OCI-LY1 (cell line): ENCODE results near the gene ST6GALNAC2.

Source experiments
- H2AFZ ChIP-seq: fragments of 200-600 bp; sonication (generic), shearing (Covaris generic); 2 replicates; pipeline ENCODE4 v1.6.0; 2014; ENCODE audit warnings: antibody characterized with exemption, mild to moderate bottlenecking, low read length
- H3F3A ChIP-seq: fragments of 200-600 bp; sonication (generic), shearing (Covaris generic); 2 replicates; pipeline ENCODE4 v1.6.0; 2014; ENCODE audit warnings: mild to moderate bottlenecking, antibody characterized with exemption, low read length, moderate library complexity; ENCODE audit not compliant: insufficient read depth
- H3K27ac ChIP-seq: fragments of 200-600 bp; sonication (generic); 2 replicates; pipeline ENCODE4 v1.5.1; 2014; ENCODE audit warnings: low read length, mixed run types, mild to moderate bottlenecking, low read depth; ENCODE audit not compliant: poor library complexity, severe bottlenecking
- H3K27me3 ChIP-seq: fragments of 200-600 bp; sonication (generic); 2 replicates; pipeline ENCODE4 v1.6.0; 2014; ENCODE audit warnings: antibody characterized with exemption, mild to moderate bottlenecking, low read length, moderate library complexity; ENCODE audit not compliant: insufficient read depth
- H3K36me3 ChIP-seq: fragments of 200-600 bp; sonication (generic); 2 replicates; pipeline ENCODE4 v1.6.1; 2014; ENCODE audit warnings: mild to moderate bottlenecking, antibody characterized with exemption, low read length, moderate library complexity, mixed read lengths; ENCODE audit not compliant: insufficient read depth
- H3K4me1 ChIP-seq: fragments of 200-600 bp; sonication (generic); 2 replicates; pipeline ENCODE4 v1.5.1; 2014; ENCODE audit warnings: mild to moderate bottlenecking, low read length, moderate library complexity; ENCODE audit not compliant: insufficient read depth, severe bottlenecking
- H3K4me2 ChIP-seq: fragments of 200-600 bp; sonication (generic), shearing (Covaris generic); 2 replicates; pipeline ENCODE4 v1.6.1; 2014; ENCODE audit warnings: low read length
- H3K4me3 ChIP-seq: fragments of 200-600 bp; sonication (generic); 2 replicates; pipeline ENCODE4 v1.5.1; 2014; ENCODE audit warnings: low read length, low read depth, mild to moderate bottlenecking, mixed read lengths; ENCODE audit not compliant: poor library complexity, severe bottlenecking
- H3K79me2 ChIP-seq: fragments of 200-600 bp; shearing (Covaris generic); 2 replicates; pipeline ENCODE4 v1.6.1; 2016; ENCODE audit warnings: mixed run types, low read length, mixed read lengths; ENCODE audit not compliant: insufficient read depth
- H3K9ac ChIP-seq: fragments of 200-600 bp; sonication (generic), shearing (Covaris generic); 2 replicates; pipeline ENCODE4 v1.6.1; 2014; ENCODE audit warnings: mild to moderate bottlenecking, low read length, mixed read lengths
- H3K9me2 ChIP-seq: fragments of 200-600 bp; sonication (generic), shearing (Covaris generic); 2 replicates; pipeline ENCODE4 v1.6.1; 2014; ENCODE audit warnings: low read depth, mild to moderate bottlenecking, low read length, mixed read lengths
- H3K9me3 ChIP-seq: fragments of 200-600 bp; shearing (Covaris generic); 2 replicates; pipeline ENCODE4 v1.6.1; 2014; ENCODE audit warnings: low read length, mixed read lengths
- H4K20me1 ChIP-seq: fragments of 200-600 bp; sonication (generic), shearing (Covaris generic); 2 replicates; pipeline ENCODE4 v1.6.0; 2016; ENCODE audit warnings: mild to moderate bottlenecking, low read length; ENCODE audit not compliant: insufficient read depth
- EZH2 ChIP-seq: fragments of 200-600 bp; sonication (generic), shearing (Covaris generic); IDR thresholded peaks from 2 replicates; pipeline ENCODE4 v1.8.0; 2017; ENCODE audit warnings: borderline replicate concordance, mixed run types, mild to moderate bottlenecking, antibody characterized with exemption, low read length, moderate library complexity, mixed read lengths
- TF ChIP-seq, protein P1 (sequence below): fragments of 200-600 bp; sonication (generic), shearing (Covaris generic); IDR thresholded peaks from 2 replicates; pipeline ENCODE4 v1.5.1; 2017; ENCODE audit warnings: mild to moderate bottlenecking, antibody characterized with exemption, low read length, moderate library complexity, mixed read lengths

ST6GALNAC2 gene

DNA sequence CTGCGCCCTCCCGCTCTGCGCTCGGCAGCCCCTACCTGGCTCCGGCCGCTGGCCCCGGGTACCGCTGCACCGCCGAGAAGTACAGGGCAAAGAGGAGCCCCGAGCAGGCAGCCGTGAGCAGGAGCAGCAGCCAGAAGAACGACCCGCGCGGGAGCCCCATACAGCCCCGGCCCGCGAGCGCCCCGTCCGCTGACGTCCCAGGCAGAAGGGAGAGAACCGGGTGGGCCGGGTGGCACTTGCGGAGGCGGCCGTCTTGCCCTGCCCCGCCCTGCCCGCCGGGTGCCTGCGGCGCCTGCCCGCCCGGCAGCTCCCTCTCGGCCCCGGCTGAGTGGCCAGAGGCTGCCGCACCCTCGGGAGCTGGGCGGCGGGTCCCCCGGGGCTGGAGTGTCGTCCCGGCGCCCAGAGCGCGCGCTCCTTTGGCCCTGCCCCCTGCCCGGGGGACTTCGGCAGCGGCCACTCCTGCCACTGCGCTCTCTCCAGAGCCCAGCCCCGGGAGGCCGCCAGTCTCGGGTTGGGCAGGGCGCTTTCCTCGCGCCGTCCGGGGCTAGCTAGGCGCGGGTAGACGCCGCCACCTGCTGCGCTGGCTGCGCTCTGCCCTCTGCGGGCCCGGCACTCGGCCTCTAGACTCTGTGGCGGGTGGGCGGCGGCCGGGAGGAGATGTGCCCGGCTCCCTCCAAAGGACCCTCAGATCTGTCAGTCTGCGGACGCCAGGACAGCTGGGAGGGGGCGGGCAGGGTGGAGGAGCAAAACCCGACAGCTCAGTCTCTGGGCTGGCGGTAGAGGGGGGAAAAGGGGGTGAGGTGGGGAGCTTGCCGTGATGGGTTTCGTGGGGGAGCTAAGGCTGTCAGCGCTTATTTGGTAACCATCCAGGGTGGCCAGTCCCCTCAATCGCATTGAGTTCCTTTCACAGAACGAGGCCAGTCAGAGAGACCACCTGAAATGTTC is at the start of gene ST6GALNAC2:
ST6GALNAC2 (minus strand) TSS at position 212 of the 945 bp plus-strand sequence; CDS start at position 160, 52 bp downstream.
- H3K4me2 ChIP-seq = no peak within 1 kb of the TSS
- no peak within 1 kb of the TSS for H2AFZ ChIP-seq
- H3K9me3 ChIP-seq = no peaks in the 10 kb centered on the region
- H3K27ac ChIP-seq = no peak within 1 kb of the TSS
- no peak within 1 kb of the TSS for H3K9ac ChIP-seq
- TF ChIP-seq EZH2 = no peak
- TF ChIP-seq, protein P1, sequence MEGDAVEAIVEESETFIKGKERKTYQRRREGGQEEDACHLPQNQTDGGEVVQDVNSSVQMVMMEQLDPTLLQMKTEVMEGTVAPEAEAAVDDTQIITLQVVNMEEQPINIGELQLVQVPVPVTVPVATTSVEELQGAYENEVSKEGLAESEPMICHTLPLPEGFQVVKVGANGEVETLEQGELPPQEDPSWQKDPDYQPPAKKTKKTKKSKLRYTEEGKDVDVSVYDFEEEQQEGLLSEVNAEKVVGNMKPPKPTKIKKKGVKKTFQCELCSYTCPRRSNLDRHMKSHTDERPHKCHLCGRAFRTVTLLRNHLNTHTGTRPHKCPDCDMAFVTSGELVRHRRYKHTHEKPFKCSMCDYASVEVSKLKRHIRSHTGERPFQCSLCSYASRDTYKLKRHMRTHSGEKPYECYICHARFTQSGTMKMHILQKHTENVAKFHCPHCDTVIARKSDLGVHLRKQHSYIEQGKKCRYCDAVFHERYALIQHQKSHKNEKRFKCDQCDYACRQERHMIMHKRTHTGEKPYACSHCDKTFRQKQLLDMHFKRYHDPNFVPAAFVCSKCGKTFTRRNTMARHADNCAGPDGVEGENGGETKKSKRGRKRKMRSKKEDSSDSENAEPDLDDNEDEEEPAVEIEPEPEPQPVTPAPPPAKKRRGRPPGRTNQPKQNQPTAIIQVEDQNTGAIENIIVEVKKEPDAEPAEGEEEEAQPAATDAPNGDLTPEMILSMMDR = no peak
- no peaks in the 10 kb centered on the region for H3F3A ChIP-seq
- no peaks in the 10 kb centered on the region for H3K4me1 ChIP-seq
- H3K36me3 ChIP-seq = no peaks in the 10 kb centered on the region; the same call in 1 of the 2 replicates
- no peak within 1 kb of the TSS for H3K4me3 ChIP-seq
- H3K79me2 ChIP-seq = no peaks in the 10 kb centered on the region
- H4K20me1 ChIP-seq = no peaks in the 10 kb centered on the region
- no peaks in the 10 kb centered on the region for H3K9me2 ChIP-seq
- no peaks in the 10 kb centered on the region; the same call in 1 of the 2 replicates for H3K27me3 ChIP-seq

DNA sequence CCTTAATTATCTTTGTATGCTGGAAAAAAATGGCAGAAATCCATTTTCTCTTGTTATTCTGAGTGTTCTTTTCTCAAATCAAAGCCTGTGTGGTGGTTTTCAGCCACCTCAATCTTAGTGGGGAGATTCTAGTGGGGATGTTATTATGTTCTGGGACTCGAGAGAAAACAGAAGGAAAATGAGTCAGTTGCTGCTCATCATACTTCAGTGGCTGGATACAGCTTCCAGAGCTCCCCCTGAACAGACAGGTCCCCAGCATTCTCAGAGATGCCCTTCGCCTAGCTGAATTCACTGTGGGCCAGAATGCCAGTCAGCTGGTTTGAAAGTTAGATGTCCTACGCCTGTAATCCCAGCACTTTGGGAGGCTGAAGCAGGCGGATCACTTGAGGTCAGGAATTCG is 49.4 kb upstream of the ST6GALNAC2 start:
- no peaks in the 10 kb centered on the region for H3K9me2 ChIP-seq
- H3K9ac ChIP-seq = no peak overlapping the region
- TF ChIP-seq EZH2 = no peak
- TF ChIP-seq, protein P1 = no peak
- no peak overlapping the region for H3K4me2 ChIP-seq
- no peaks in the 10 kb centered on the region for H4K20me1 ChIP-seq
- H3K4me3 ChIP-seq = no peak overlapping the region
- H3K9me3 ChIP-seq = no peaks in the 10 kb centered on the region
- no peaks in the 10 kb centered on the region for H3K36me3 ChIP-seq
- H3K27ac ChIP-seq = no peak overlapping the region
- H3K27me3 ChIP-seq = peaks cover 12% of the 10 kb centered on the region; the same call in 1 of the 2 replicates
- no peaks in the 10 kb centered on the region for H3K4me1 ChIP-seq
- no peak overlapping the region for H2AFZ ChIP-seq
- no peaks in the 10 kb centered on the region for H3K79me2 ChIP-seq
- no peaks in the 10 kb centered on the region for H3F3A ChIP-seq

DNA sequence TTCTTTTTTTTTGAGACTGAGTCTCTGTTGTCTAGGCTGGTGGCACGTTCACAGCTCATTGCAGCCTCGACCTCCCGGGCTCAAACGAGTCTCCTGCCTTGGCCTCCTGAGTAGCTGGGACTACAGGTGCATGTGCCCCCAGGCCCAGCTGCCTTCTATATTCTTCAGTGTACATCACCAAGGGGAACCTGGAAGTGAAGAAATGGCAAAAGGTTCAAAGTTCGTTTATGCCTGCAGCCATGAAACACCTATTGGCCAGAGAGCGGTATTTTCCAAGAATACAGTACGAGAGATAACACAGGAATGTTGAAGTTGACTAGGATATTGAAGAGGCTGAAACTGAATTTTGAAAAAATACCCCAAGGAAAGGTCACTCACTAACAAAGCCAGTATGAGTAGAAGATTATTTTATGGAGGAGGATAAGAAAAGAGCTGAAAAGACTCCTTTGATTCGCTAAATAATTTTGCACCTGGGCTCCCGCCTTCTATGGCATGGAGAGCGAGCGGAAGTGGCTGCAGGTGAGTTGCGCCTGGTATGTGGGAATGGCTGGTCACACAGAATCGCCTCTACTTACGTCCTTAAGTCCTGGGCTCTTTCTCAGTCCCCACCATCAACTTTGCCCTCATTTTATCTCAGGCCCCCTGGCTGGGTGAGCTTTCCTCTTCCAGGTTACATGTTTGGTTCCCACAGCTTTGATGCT is 48.1 kb upstream of the ST6GALNAC2 start:
- TF ChIP-seq, protein P1 = no peak
- no peak for TF ChIP-seq EZH2
- Histone ChIP-seq H3K9me2 (no peaks in the 10 kb centered on the region), H3K79me2 (no peaks in the 10 kb centered on the region), H3K36me3 (no peaks in the 10 kb centered on the region), H3K9ac (no peak overlapping the region), H3K27ac (no peak overlapping the region), H4K20me1 (no peaks in the 10 kb centered on the region), H3F3A (no peaks in the 10 kb centered on the region), H3K4me2 (no peak overlapping the region), H3K4me1 (no peaks in the 10 kb centered on the region), H2AFZ (no peak overlapping the region), H3K9me3 (no peaks in the 10 kb centered on the region), H3K27me3 (peaks cover 12% of the 10 kb centered on the region; the same call in 1 of the 2 replicates), H3K4me3 (no peak overlapping the region)
